Endothelial cell of umbilical vein (primary cell): ENCODE data around the gene DAB2. TPM values are rescaled to one million over a fixed set of nuclear protein-coding genes. Genes with fewer than 3 reads are reported as not detected.

Experiments used
- BruUV-seq: library from RNA; stranded (reverse); fragments of 400-500 nt; replicated peaks from 2 replicates; lab custom pipeline; 2021; lab: Mats Ljungman, UMichigan
- CTCF ChIA-PET: fragments of 300-600, 350-600 bp; sonication (Branson Sonifier 250); formaldehyde crosslinking; loops from one replicate; lab custom pipeline; 2021; ENCODE audit warnings: antibody characterized with exemption, inconsistent platforms; lab: Charles Lee
- POLR2A ChIA-PET: fragments of 300-600, 350-600 bp; sonication (Branson Sonifier 250); formaldehyde crosslinking; loops from one replicate; lab custom pipeline; 2021; ENCODE audit warnings: antibody characterized with exemption, inconsistent platforms; lab: Charles Lee
- DNase-seq: peaks from one replicate; pipeline ENCODE4 v3.0.0-alpha.2; 2011; ENCODE audit warnings: low read depth, low spot score
- FAIRE-seq: peaks from 2 replicates; lab custom pipeline; 2011; peaks lifted over from hg19 to GRCh38; lab: Jason Lieb, UNC
- H2AFZ ChIP-seq: 2 replicates; pipeline ENCODE4 v1.6.0; 2012; ENCODE audit warnings: low read depth, low read length, control low read depth, inconsistent platforms
- H3K27ac ChIP-seq: 2 replicates; pipeline ENCODE4 v1.5.1; 2011; ENCODE audit warnings: low read depth, mild to moderate bottlenecking, control low read depth, low read length, moderate library complexity; ENCODE audit not compliant: insufficient read depth
- H3K27me3 ChIP-seq, 2 experiments: 2 replicates each; pipeline versions ENCODE4 v1.6.0 to v1.6.1; 2011; ENCODE audit warnings: low read length in 2 of 2, mixed read lengths in 1 of 2; ENCODE audit not compliant: control insufficient read depth in 2 of 2, insufficient read depth in 2 of 2
- H3K36me3 ChIP-seq, 2 experiments: 2 replicates in 1 of 2; 3 replicates in 1 of 2; pipeline ENCODE4 v1.5.1; 2011; ENCODE audit warnings: low read length in 2 of 2, mild to moderate bottlenecking in 1 of 2, moderate library complexity in 1 of 2; ENCODE audit not compliant: control insufficient read depth in 2 of 2, insufficient read depth in 2 of 2; ENCODE audit errors: extremely low read depth in 1 of 2
- H3K4me1 ChIP-seq: 3 replicates; pipeline ENCODE4 v1.5.1; 2011; ENCODE audit warnings: mild to moderate bottlenecking, low read length; ENCODE audit not compliant: control insufficient read depth, insufficient read depth; ENCODE audit errors: extremely low read depth
- H3K4me2 ChIP-seq: 2 replicates; pipeline ENCODE4 v1.6.1; 2011; ENCODE audit warnings: low read length, control low read depth, mixed read lengths; ENCODE audit not compliant: insufficient read depth
- H3K4me3 ChIP-seq, 3 experiments: fragments of 200-600 bp in 1 of 3; sonication (generic), shearing (Covaris generic) in 1 of 3; replicated peaks in 1 of 3; 2 replicates each; pipeline ENCODE4 v1.5.1; 2011 to 2016; ENCODE audit warnings: control low read depth in 3 of 3, low read length in 3 of 3, mild to moderate bottlenecking in 2 of 3, inconsistent platforms in 1 of 3, low read depth in 1 of 3, moderate library complexity in 1 of 3; ENCODE audit not compliant: insufficient read depth in 1 of 3
- H3K79me2 ChIP-seq: 2 replicates; pipeline ENCODE4 v1.6.0; 2012; ENCODE audit warnings: low read length, inconsistent platforms; ENCODE audit not compliant: control insufficient read depth, insufficient read depth
- H3K9ac ChIP-seq: replicated peaks from 2 replicates; pipeline ENCODE3; 2011; ENCODE audit warnings: low read length, control low read depth; ENCODE audit not compliant: insufficient read depth; ENCODE audit errors: extremely low read depth
- H3K9me1 ChIP-seq: replicated peaks from 3 replicates; pipeline ENCODE4 v1.6.0; 2011; ENCODE audit warnings: mild to moderate bottlenecking, low read length; ENCODE audit not compliant: control insufficient read depth, insufficient read depth; ENCODE audit errors: extremely low read depth
- H3K9me3 ChIP-seq: replicated peaks from 2 replicates; pipeline ENCODE4 v1.5.1; 2012; ENCODE audit warnings: low read length, inconsistent platforms; ENCODE audit not compliant: control insufficient read depth, insufficient read depth
- H4K20me1 ChIP-seq: replicated peaks from 2 replicates; pipeline ENCODE3; 2011; ENCODE audit warnings: mild to moderate bottlenecking, low read length; ENCODE audit not compliant: control insufficient read depth, insufficient read depth; ENCODE audit errors: extremely low read depth
- CTCF ChIP-seq, 2 donors: IDR thresholded peaks; 1 replicate in 1 of 2; 2 replicates in 1 of 2; pipeline ENCODE4 v1.5.1; 2011; ENCODE audit warnings: low read length in 2 of 2, mild to moderate bottlenecking in 2 of 2, moderate library complexity in 2 of 2, control low read depth in 1 of 2, inconsistent platforms in 1 of 2, low read depth in 1 of 2; ENCODE audit not compliant: insufficient read depth in 1 of 2; ENCODE audit errors: extremely low read depth in 1 of 2
- EZH2 ChIP-seq: IDR thresholded peaks from 2 replicates; pipeline ENCODE4 v1.6.1; 2012; ENCODE audit warnings: borderline replicate concordance, low read depth, mild to moderate bottlenecking, moderate library complexity, low read length, inconsistent platforms; ENCODE audit not compliant: severe bottlenecking
- FOS ChIP-seq: IDR thresholded peaks from 2 replicates; pipeline ENCODE4 v1.6.1; 2011; ENCODE audit warnings: mild to moderate bottlenecking, low read length, moderate library complexity, borderline replicate concordance; ENCODE audit not compliant: insufficient read depth
- GATA2 ChIP-seq: IDR thresholded peaks from 2 replicates; pipeline ENCODE4 v1.7.0; 2011; ENCODE audit warnings: low read depth, mild to moderate bottlenecking, moderate library complexity, mixed read lengths, low read length; ENCODE audit not compliant: insufficient read length, insufficient read depth
- JUN ChIP-seq: IDR thresholded peaks from 2 replicates; pipeline ENCODE4 v1.6.1; 2011; ENCODE audit warnings: borderline replicate concordance, low read depth; ENCODE audit not compliant: insufficient read length, insufficient read depth
- MAX ChIP-seq: IDR thresholded peaks from 2 replicates; pipeline ENCODE4 v1.6.1; 2011; ENCODE audit not compliant: insufficient read depth, insufficient read length
- MYC ChIP-seq: IDR thresholded peaks from one replicate; pipeline ENCODE4 v1.6.1; 2011; ENCODE audit warnings: mild to moderate bottlenecking, low read depth, low read length
- POLR2A ChIP-seq: IDR thresholded peaks from 2 replicates; pipeline ENCODE4 v1.6.1; 2012; ENCODE audit warnings: low read depth, mild to moderate bottlenecking, control low read depth, low read length
- POLR2AphosphoS5 ChIP-seq: IDR thresholded peaks from 2 replicates; pipeline ENCODE4 v1.6.1; 2012; ENCODE audit warnings: low read depth, mild to moderate bottlenecking, control low read depth, low read length, moderate library complexity; ENCODE audit not compliant: insufficient read depth
- dilution Hi-C: fragments of 300-500 bp; cut with MboI; formaldehyde crosslinking; loops from one replicate; pipeline ENCODE4 v1.15.0; 2019; ENCODE audit warnings: low sequenced_read_pairs; ENCODE audit not compliant: extremely low pct_ligation_motif_present
- intact Hi-C: fragments of 100-400 bp; cut with micrococcal nuclease; formaldehyde crosslinking; loops from one replicate; pipeline ENCODE4 v1.10.0; 2022
- polyA plus RNA-seq, 4 experiments: library from polyadenylated mRNA; depleted of rRNA in 3 of 4; stranded (reverse) in 3 of 4; unstranded in 1 of 4; fragments of >200 nt; gene quantifications; 2 replicates each; pipeline versions ENCODE4 v1.2.1 to v1.2.3, GENCODE V29; 2011 to 2012; ENCODE audit warnings: missing spikeins in 1 of 4
- total RNA-seq: library from RNA; stranded (reverse); gene quantifications from 2 replicates; pipeline ENCODE4 v1.2.3, GENCODE V29; 2021

The DAB2 gene
- total and polyA plus RNA-seq, 2 donors (not counting 3 experiments of a cell fraction or from before 2014, with no cell fraction given) = 168 to 283 TPM

- Histone ChIP-seq H3K4me3 (no peak overlapping the region), H3K4me1 (peaks cover 46% of the 10 kb centered on the region), H3K4me2 (no peak overlapping the region), H2AFZ (no peak overlapping the region), H4K20me1 (peaks cover 39% of the 10 kb centered on the region), H3K9me3 (no peaks in the 10 kb centered on the region), H3K79me2 (peaks cover 98% of the 10 kb centered on the region), H3K9ac (no peak overlapping the region), H3K27ac (no peak overlapping the region), H3K27me3 (no peaks in the 10 kb centered on the region), H3K9me1 (no peaks in the 10 kb centered on the region), H3K36me3 (peaks cover 9 to 11% of the 10 kb centered on the region in 2 experiments)
- no peak for TF ChIP-seq JUN
- no peak for TF ChIP-seq GATA2
- TF ChIP-seq POLR2A = no peak
- no peak for TF ChIP-seq MAX
- TF ChIP-seq CTCF (IDR thresholded peaks at IDR 0.05; ENCODE audit: extremely low read depth in 1 of 2, insufficient read depth in 1 of 2, low read depth in 1 of 2, low read length in 2 of 2) = no peak
- no peak for TF ChIP-seq POLR2AphosphoS5
- TF ChIP-seq MYC = no peak
- no peak for TF ChIP-seq EZH2
- no peak for TF ChIP-seq FOS
- BruUV-seq = no TSS peak
- DNase-seq = no peak
- POLR2A ChIA-PET = interaction anchor here (5.8 kb wide), 1 partner anchor 11 kb away, joined by 40 read pairs; the partner anchor contains the start of gene DAB2
- FAIRE-seq = no peak
- CTCF ChIA-PET = interaction anchor here (1.2 to 2.8 kb wide), 8 partner anchors 9 to 37 kb away, joined by 4 to 16 read pairs (median 4); partner anchors contain the start of gene DAB2
- intact Hi-C loops (no loop called here), dilution Hi-C loops (loop anchor here (25.0 kb wide), 1 partner anchor 124 kb away; no protein-coding TSS in a partner anchor)
Observed at GRCh38 chr5:39412721-39413394, 11.9 kb downstream of the DAB2 start.
